ENCODE data around the gene TNFRSF11A.

The TNFRSF11A gene

GRCh38 chr18:62353170-62353569 lies 28.1 kb downstream of the TNFRSF11A start:
- TF ChIP-seq, protein P1, sequence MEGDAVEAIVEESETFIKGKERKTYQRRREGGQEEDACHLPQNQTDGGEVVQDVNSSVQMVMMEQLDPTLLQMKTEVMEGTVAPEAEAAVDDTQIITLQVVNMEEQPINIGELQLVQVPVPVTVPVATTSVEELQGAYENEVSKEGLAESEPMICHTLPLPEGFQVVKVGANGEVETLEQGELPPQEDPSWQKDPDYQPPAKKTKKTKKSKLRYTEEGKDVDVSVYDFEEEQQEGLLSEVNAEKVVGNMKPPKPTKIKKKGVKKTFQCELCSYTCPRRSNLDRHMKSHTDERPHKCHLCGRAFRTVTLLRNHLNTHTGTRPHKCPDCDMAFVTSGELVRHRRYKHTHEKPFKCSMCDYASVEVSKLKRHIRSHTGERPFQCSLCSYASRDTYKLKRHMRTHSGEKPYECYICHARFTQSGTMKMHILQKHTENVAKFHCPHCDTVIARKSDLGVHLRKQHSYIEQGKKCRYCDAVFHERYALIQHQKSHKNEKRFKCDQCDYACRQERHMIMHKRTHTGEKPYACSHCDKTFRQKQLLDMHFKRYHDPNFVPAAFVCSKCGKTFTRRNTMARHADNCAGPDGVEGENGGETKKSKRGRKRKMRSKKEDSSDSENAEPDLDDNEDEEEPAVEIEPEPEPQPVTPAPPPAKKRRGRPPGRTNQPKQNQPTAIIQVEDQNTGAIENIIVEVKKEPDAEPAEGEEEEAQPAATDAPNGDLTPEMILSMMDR (IDR thresholded peaks at IDR 0.05), result no peak

GRCh38 chr18:62354151-62354550 lies 29.0 kb downstream of the TNFRSF11A start:
- TF ChIP-seq, protein P1 (IDR thresholded peaks at IDR 0.05), result no peak

DNA sequence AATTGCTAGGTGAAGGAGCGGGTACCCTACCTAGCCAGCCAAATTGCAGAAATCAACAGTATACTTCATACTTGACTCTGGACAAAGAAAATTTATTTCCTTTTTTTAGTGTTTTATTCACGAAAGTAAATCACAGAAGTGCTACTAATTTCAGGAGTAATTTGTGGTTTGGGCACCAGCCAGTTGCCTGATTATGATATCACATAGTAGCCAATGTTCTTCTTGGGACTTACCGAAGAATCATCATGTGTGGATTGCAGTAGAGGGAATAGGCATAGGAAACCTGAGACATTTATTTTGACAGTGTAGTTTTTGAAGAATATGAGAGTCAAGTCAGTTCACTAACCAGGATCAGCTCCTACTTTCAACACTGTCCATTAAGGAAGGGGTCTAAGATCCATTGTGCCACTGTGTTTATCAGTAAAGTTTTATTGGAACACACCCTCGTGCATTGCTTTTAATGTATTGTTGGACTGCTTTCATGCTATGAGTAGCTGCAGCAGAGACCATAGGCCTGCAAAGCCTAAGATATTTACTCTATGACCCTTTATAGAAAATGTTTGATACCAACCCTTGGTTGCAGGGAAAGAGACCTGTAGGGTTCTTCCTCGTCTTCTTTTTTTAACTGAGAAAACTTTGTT lies 32.1 kb downstream of the TNFRSF11A start:
- TF ChIP-seq, protein P1 (IDR thresholded peaks at IDR 0.05), result no peak

DNA sequence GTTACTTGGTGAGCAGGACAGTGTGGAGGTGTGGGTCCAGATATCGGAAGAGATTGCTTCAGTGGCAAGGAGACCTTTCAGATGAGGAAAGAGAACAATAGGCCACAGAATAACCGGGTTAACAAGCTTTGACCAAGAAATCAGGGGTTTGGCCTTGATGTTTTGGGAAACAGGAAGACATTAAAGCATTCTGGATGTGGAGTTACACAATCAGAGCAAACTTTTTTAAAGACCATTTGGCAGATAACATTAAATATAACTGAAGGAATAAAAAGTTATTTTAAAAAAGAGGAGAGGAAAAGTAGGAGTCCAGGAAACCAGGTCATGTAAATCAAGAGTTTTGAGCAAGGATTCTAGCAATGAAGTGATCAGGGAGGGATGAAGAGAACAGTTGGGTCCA lies 35.7 kb downstream of the TNFRSF11A start:
- TF ChIP-seq, protein P1 (IDR thresholded peaks at IDR 0.05), result no peak

DNA sequence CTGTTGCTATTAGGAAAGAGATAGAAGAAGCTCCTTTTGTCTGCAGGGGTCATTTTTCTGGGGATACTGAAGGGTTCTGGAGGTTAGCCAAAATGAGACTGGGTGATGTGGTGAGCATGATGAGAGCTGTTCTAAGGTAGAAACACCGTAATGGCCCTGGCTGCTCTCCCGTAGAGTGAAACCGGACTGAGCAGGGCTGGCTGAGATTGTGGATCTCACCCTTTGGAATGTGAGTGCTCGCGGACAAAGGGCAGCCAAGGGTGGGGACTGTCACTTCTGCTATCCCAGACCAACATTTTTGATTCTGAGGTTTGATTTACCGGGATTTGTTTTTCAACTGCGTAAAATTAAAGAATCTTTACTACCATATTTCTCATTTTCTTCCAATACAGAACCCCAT lies 36.2 kb downstream of the TNFRSF11A start:
- TF ChIP-seq, protein P1 (IDR thresholded peaks at IDR 0.05), result no peak

- TF ChIP-seq, protein P1 (IDR thresholded peaks at IDR 0.05), result no peak
Observed at GRCh38 chr18:62364558-62364957, 39.4 kb downstream of the TNFRSF11A start.

GRCh38 chr18:62365420-62365819 lies 40.3 kb downstream of the TNFRSF11A start:
- TF ChIP-seq, protein P1 (IDR thresholded peaks at IDR 0.05), result no peak

- TF ChIP-seq, protein P1 (IDR thresholded peaks at IDR 0.05), result no peak
Observed at GRCh38 chr18:62366992-62367391, 41.9 kb downstream of the TNFRSF11A start.

Data from LNCAP (cell line).